HG02973 (cell line): Measurements from ENCODE around the gene GABPB2.

Experiments used
- ATAC-seq: cut with Tn5 transposase; IDR thresholded peaks from one replicate; pipeline ENCODE4 v1.9.1; 2021; ENCODE audit warnings: moderate library complexity; ENCODE audit not compliant: unreplicated experiment

Gene GABPB2

GRCh38 chr1:151070474-151071276 is at the start of gene GABPB2:
TSS of gene GABPB2 (plus strand) at chr1:151070761. CDS start at chr1:151088190, 17,429 bp downstream.
- ATAC-seq: peak; percentile 67

- ATAC-seq: no peak
Observed at GRCh38 chr1:151024540-151025146, 45.9 kb upstream of the GABPB2 start.

GRCh38 chr1:151026460-151026859 is 44.1 kb upstream of the GABPB2 start:
- no peak for ATAC-seq

GRCh38 chr1:151032164-151032563 is 38.4 kb upstream of the GABPB2 start:
- no peak for ATAC-seq

- ATAC-seq: no peak
Observed at GRCh38 chr1:151035167-151035566, 35.4 kb upstream of the GABPB2 start.

- no peak for ATAC-seq
Observed at GRCh38 chr1:151036356-151036755, 34.2 kb upstream of the GABPB2 start, which contains the start of gene BNIPL. TSS of gene BNIPL (plus strand) at chr1:151036586. CDS start at chr1:151036726, 140 bp downstream.

- ATAC-seq: no peak
Observed at GRCh38 chr1:151037032-151037431, 33.5 kb upstream of the GABPB2 start.

GRCh38 chr1:151039521-151039920 is 31.0 kb upstream of the GABPB2 start:
- no peak for ATAC-seq

GRCh38 chr1:151043163-151043562 is 27.4 kb upstream of the GABPB2 start:
- no peak for ATAC-seq

GRCh38 chr1:151047591-151047924 is 23.0 kb upstream of the GABPB2 start, which contains the start of gene C1orf56:
TSS of gene C1orf56 (plus strand) at chr1:151047751. CDS start at chr1:151047848, 97 bp downstream.
- ATAC-seq: peak; percentile 36

- peak; percentile 63 for ATAC-seq
Observed at GRCh38 chr1:151047925-151048644, 22.5 kb upstream of the GABPB2 start.

GRCh38 chr1:151048645-151049032 is 21.9 kb upstream of the GABPB2 start:
- ATAC-seq: no peak

- no peak for ATAC-seq
Observed at GRCh38 chr1:151049458-151049857, 21.1 kb upstream of the GABPB2 start.

GRCh38 chr1:151050051-151050688 is 20.4 kb upstream of the GABPB2 start:
- ATAC-seq: no peak

- no peak for ATAC-seq
Observed at GRCh38 chr1:151051356-151052009, 19.1 kb upstream of the GABPB2 start.

GRCh38 chr1:151054971-151055547 is 15.5 kb upstream of the GABPB2 start:
- no peak for ATAC-seq

GRCh38 chr1:151055581-151055980 is 15.0 kb upstream of the GABPB2 start:
- ATAC-seq: no peak

- ATAC-seq: no peak
Observed at GRCh38 chr1:151056149-151056548, 14.4 kb upstream of the GABPB2 start.

- ATAC-seq: no peak
Observed at GRCh38 chr1:151058692-151059091, 11.9 kb upstream of the GABPB2 start.
